A549 (cell line): ENCODE results near the gene FAM107B.

Experiments
- CHD4 ChIP-seq: fragments of 200-600 bp; sonication (generic); IDR thresholded peaks from 2 replicates; pipeline ENCODE4 v1.6.1; 2016; ENCODE audit warnings: antibody characterized with exemption, mild to moderate bottlenecking, borderline replicate concordance
- HOXA7 ChIP-seq: fragments of 250-450 bp; sonication (Bioruptor Pico); IDR thresholded peaks from 2 replicates; pipeline ENCODE4 v1.5.0; 2020; ENCODE audit warnings: mild to moderate bottlenecking, moderate library complexity
- JUN ChIP-seq, 2 experiments: fragments of >200 bp; sonication (Bioruptor Twin); formaldehyde crosslinking; IDR thresholded peaks; 2 replicates in 1 of 2; 3 replicates in 1 of 2; pipeline ENCODE4 v1.6.1; 2016 to 2017
- KDM5A ChIP-seq: fragments of 200-600 bp; sonication (generic); IDR thresholded peaks from 2 replicates; pipeline ENCODE4 v1.6.1; 2016; ENCODE audit warnings: antibody characterized with exemption, mild to moderate bottlenecking
- POLR2A ChIP-seq: IDR thresholded peaks from 2 replicates; pipeline ENCODE4 v1.6.1; 2012; ENCODE audit warnings: mild to moderate bottlenecking, low read length
- RCOR1 ChIP-seq: fragments of 150-350 bp; IDR thresholded peaks from 2 replicates; pipeline ENCODE4 v1.6.1; 2014; ENCODE audit warnings: antibody characterized with exemption, low read length, low read depth
- RFX5 ChIP-seq: fragments of 450-650 bp; IDR thresholded peaks from 2 replicates; pipeline ENCODE4 v1.7.1; 2014; ENCODE audit warnings: antibody characterized with exemption, mild to moderate bottlenecking, moderate library complexity
- ZSCAN20 ChIP-seq: fragments of 250-450 bp; sonication (Bioruptor Pico); IDR thresholded peaks from 2 replicates; pipeline ENCODE4 v1.8.0; 2022; ENCODE audit warnings: mild to moderate bottlenecking, moderate library complexity
- TF ChIP-seq, protein P1 (sequence below): fragments of >200 bp; sonication (Bioruptor Twin); formaldehyde crosslinking; IDR thresholded peaks from 3 replicates; pipeline ENCODE4 v1.5.1; 2016
- TF ChIP-seq, protein P2 (sequence below): fragments of >200 bp; sonication (Bioruptor Twin); formaldehyde crosslinking; IDR thresholded peaks from 3 replicates; pipeline ENCODE4 v1.6.1; 2016

GRCh38 chr10:14592026-14592425 is 182.7 kb downstream of the FAM107B start:
- TF ChIP-seq CHD4 (no peak), JUN (IDR thresholded peaks at IDR 0.05) (no peak), POLR2A (no peak), ZSCAN20 (CRISPR knock-in tag) (no peak), RFX5 (no peak), KDM5A (no peak), RCOR1 (no peak), HOXA7 (0 out of 2 replicates have a peak, but pooled peaks have one; percentile 21)
- TF ChIP-seq, protein P1, sequence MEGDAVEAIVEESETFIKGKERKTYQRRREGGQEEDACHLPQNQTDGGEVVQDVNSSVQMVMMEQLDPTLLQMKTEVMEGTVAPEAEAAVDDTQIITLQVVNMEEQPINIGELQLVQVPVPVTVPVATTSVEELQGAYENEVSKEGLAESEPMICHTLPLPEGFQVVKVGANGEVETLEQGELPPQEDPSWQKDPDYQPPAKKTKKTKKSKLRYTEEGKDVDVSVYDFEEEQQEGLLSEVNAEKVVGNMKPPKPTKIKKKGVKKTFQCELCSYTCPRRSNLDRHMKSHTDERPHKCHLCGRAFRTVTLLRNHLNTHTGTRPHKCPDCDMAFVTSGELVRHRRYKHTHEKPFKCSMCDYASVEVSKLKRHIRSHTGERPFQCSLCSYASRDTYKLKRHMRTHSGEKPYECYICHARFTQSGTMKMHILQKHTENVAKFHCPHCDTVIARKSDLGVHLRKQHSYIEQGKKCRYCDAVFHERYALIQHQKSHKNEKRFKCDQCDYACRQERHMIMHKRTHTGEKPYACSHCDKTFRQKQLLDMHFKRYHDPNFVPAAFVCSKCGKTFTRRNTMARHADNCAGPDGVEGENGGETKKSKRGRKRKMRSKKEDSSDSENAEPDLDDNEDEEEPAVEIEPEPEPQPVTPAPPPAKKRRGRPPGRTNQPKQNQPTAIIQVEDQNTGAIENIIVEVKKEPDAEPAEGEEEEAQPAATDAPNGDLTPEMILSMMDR, result no peak
- TF ChIP-seq, protein P2, sequence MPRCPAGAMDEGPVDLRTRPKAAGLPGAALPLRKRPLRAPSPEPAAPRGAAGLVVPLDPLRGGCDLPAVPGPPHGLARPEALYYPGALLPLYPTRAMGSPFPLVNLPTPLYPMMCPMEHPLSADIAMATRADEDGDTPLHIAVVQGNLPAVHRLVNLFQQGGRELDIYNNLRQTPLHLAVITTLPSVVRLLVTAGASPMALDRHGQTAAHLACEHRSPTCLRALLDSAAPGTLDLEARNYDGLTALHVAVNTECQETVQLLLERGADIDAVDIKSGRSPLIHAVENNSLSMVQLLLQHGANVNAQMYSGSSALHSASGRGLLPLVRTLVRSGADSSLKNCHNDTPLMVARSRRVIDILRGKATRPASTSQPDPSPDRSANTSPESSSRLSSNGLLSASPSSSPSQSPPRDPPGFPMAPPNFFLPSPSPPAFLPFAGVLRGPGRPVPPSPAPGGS, result no peak
